IMR-90 (cell line): ENCODE measurements around the gene ALDOB. TPM values are rescaled to one million over a fixed set of nuclear protein-coding genes. Genes with fewer than 3 reads are reported as not detected.

Source experiments
- ATAC-seq: fragments of 200-7000 bp; cut with Tn5 transposase; 2 replicates; pipeline ENCODE4 v1.9.1; 2020; ENCODE audit warnings: low read depth, mild to moderate bottlenecking, moderate library complexity
- BruUV-seq: library from RNA; stranded (reverse); fragments of 400-500 nt; replicated peaks from 2 replicates; lab custom pipeline; 2021; lab: Mats Ljungman, UMichigan
- CTCF ChIA-PET: fragments of 300-600 bp; formaldehyde crosslinking; extraction: SDS; loops from one replicate; lab custom pipeline; 2021; ENCODE audit warnings: antibody characterized with exemption; lab: Yijun Ruan, JAX
- POLR2A ChIA-PET: fragments of 300-600 bp; sonication (Branson Sonifier 250); formaldehyde crosslinking; loops from one replicate; lab custom pipeline; 2022; ENCODE audit warnings: antibody characterized with exemption; ENCODE audit not compliant: unreplicated experiment; lab: Charles Lee
- DNase-seq: peaks from one replicate; pipeline ENCODE4 v3.0.0; 2013
- H2AFZ ChIP-seq: replicated peaks from 2 replicates; pipeline ENCODE3; 2013; ENCODE audit warnings: low read length, mild to moderate bottlenecking; ENCODE audit not compliant: poor library complexity
- H2AK5ac ChIP-seq: 2 replicates; pipeline ENCODE4 v1.6.1; 2013; ENCODE audit warnings: low read depth, low read length, inconsistent platforms
- H2AK9ac ChIP-seq: replicated peaks from 2 replicates; pipeline ENCODE3; 2013; ENCODE audit warnings: mild to moderate bottlenecking, low read depth, low read length, moderate library complexity; ENCODE audit not compliant: poor library complexity
- H2BK120ac ChIP-seq: 2 replicates; pipeline ENCODE4 v1.6.1; 2013; ENCODE audit warnings: low read depth, low read length, inconsistent platforms
- H2BK15ac ChIP-seq: 3 replicates; pipeline ENCODE4 v1.6.1; 2013; ENCODE audit warnings: low read depth, low read length, inconsistent platforms
- H2BK20ac ChIP-seq: 2 replicates; pipeline ENCODE4 v1.6.1; 2013; ENCODE audit warnings: low read depth, mild to moderate bottlenecking, inconsistent platforms, low read length, moderate library complexity
- H2BK5ac ChIP-seq: 2 replicates; pipeline ENCODE4 v1.6.1; 2013; ENCODE audit warnings: mild to moderate bottlenecking, low read depth, low read length, inconsistent platforms; ENCODE audit not compliant: poor library complexity, severe bottlenecking
- H3K14ac ChIP-seq: replicated peaks from 2 replicates; pipeline ENCODE4 v1.6.1; 2013; ENCODE audit warnings: low read depth, low read length, inconsistent platforms
- H3K18ac ChIP-seq: 2 replicates; pipeline ENCODE4 v1.6.1; 2013; ENCODE audit warnings: low read depth, low read length, control low read depth
- H3K23ac ChIP-seq: 2 replicates; pipeline ENCODE4 v1.6.1; 2013; ENCODE audit warnings: low read depth, low read length, inconsistent platforms
- H3K27ac ChIP-seq: 2 replicates; pipeline ENCODE4 v1.5.1; 2013; ENCODE audit warnings: mild to moderate bottlenecking, control low read depth, low read length; ENCODE audit not compliant: insufficient read depth
- H3K27me3 ChIP-seq: 2 replicates; pipeline ENCODE4 v1.6.1; 2013; ENCODE audit warnings: low read length; ENCODE audit not compliant: control insufficient read depth, insufficient read depth
- H3K36me3 ChIP-seq: 2 replicates; pipeline ENCODE4 v1.6.1; 2013; ENCODE audit warnings: low read length, mixed read lengths; ENCODE audit not compliant: control insufficient read depth, insufficient read depth
- H3K4ac ChIP-seq: 2 replicates; pipeline ENCODE4 v1.6.1; 2013; ENCODE audit warnings: low read depth, low read length, inconsistent platforms
- H3K4me1 ChIP-seq: 2 replicates; pipeline ENCODE4 v1.6.1; 2013; ENCODE audit warnings: low read length, mixed read lengths; ENCODE audit not compliant: control insufficient read depth, insufficient read depth
- H3K4me2 ChIP-seq: 2 replicates; pipeline ENCODE4 v1.6.1; 2013; ENCODE audit warnings: low read depth, mild to moderate bottlenecking, control low read depth, low read length, moderate library complexity
- H3K4me3 ChIP-seq: 2 replicates; pipeline ENCODE4 v1.5.1; 2013; ENCODE audit warnings: low read depth, mild to moderate bottlenecking, control low read depth, low read length, moderate library complexity; ENCODE audit not compliant: insufficient read depth
- H3K56ac ChIP-seq: 2 replicates; pipeline ENCODE4 v1.6.1; 2013; ENCODE audit warnings: low read length, inconsistent platforms; ENCODE audit not compliant: insufficient read depth; ENCODE audit errors: extremely low read depth
- H3K79me1 ChIP-seq, 2 experiments: 2 replicates each; pipeline ENCODE4 v1.6.1; 2013; ENCODE audit warnings: low read length in 2 of 2, inconsistent platforms in 1 of 2, low read depth in 1 of 2
- H3K9ac ChIP-seq: 2 replicates; pipeline ENCODE4 v1.6.1; 2013; ENCODE audit warnings: low read depth, low read length, control low read depth
- H3K9me1 ChIP-seq: 2 replicates; pipeline ENCODE4 v1.6.1; 2013; ENCODE audit warnings: low read length, inconsistent platforms; ENCODE audit not compliant: insufficient read depth
- H3K9me3 ChIP-seq: 2 replicates; pipeline ENCODE4 v1.6.1; 2013; ENCODE audit warnings: low read length; ENCODE audit not compliant: control insufficient read depth, insufficient read depth
- H4K20me1 ChIP-seq: 2 replicates; pipeline ENCODE4 v1.6.1; 2013; ENCODE audit warnings: low read length, inconsistent platforms; ENCODE audit not compliant: insufficient read depth
- H4K5ac ChIP-seq: 2 replicates; pipeline ENCODE4 v1.6.1; 2013; ENCODE audit warnings: mild to moderate bottlenecking, low read depth, low read length, control low read depth
- H4K8ac ChIP-seq, 2 experiments: 2 replicates each; pipeline ENCODE4 v1.6.1; 2013; ENCODE audit warnings: low read depth in 2 of 2, low read length in 2 of 2, control low read depth in 1 of 2, inconsistent platforms in 1 of 2
- H4K91ac ChIP-seq: 2 replicates; pipeline ENCODE4 v1.6.1; 2013; ENCODE audit warnings: low read depth, low read length, inconsistent platforms; ENCODE audit not compliant: insufficient read depth
- BHLHE40 ChIP-seq: fragments of 150-350 bp; IDR thresholded peaks from 2 replicates; pipeline ENCODE4 v1.6.1; 2016; ENCODE audit warnings: mild to moderate bottlenecking, low read depth, low read length
- CEBPB ChIP-seq: IDR thresholded peaks from 2 replicates; pipeline ENCODE4 v1.6.1; 2012; ENCODE audit warnings: low read depth, low read length, improper control_type of control experiment
- CHD1 ChIP-seq: IDR thresholded peaks from 2 replicates; pipeline ENCODE4 v1.6.1; 2012; ENCODE audit warnings: low read depth, low read length, improper control_type of control experiment
- CTCF ChIP-seq: conservative IDR thresholded peaks from 2 replicates; pipeline ENCODE4 v1.5.1; 2012; ENCODE audit warnings: mild to moderate bottlenecking, low read depth, low read length, improper control_type of control experiment
- ELK1 ChIP-seq: fragments of 150-350 bp; IDR thresholded peaks from 2 replicates; pipeline ENCODE4 v1.6.1; 2016; ENCODE audit warnings: low read depth, mild to moderate bottlenecking, low read length, moderate library complexity, borderline replicate concordance
- FOS ChIP-seq: fragments of 150-350 bp; IDR thresholded peaks from 2 replicates; pipeline ENCODE4 v1.6.1; 2016; ENCODE audit warnings: low read depth, low read length
- MAFK ChIP-seq: IDR thresholded peaks from 2 replicates; pipeline ENCODE4 v1.6.1; 2012; ENCODE audit warnings: low read depth, low read length, improper control_type of control experiment
- MAZ ChIP-seq: IDR thresholded peaks from 2 replicates; pipeline ENCODE4 v1.6.1; 2012; ENCODE audit warnings: low read depth, mild to moderate bottlenecking, low read length, improper control_type of control experiment, moderate library complexity, borderline replicate concordance
- MXI1 ChIP-seq: IDR thresholded peaks from 2 replicates; pipeline ENCODE4 v1.6.1; 2012; ENCODE audit warnings: low read depth, mild to moderate bottlenecking, low read length, moderate library complexity, borderline replicate concordance
- NFE2L2 ChIP-seq: fragments of 150-350 bp; IDR thresholded peaks from 2 replicates; pipeline ENCODE4 v1.6.1; 2016; ENCODE audit warnings: low read depth, mild to moderate bottlenecking, low read length
- POLR2A ChIP-seq: IDR thresholded peaks from 2 replicates; pipeline ENCODE4 v1.6.1; 2012; ENCODE audit warnings: mild to moderate bottlenecking, low read depth, low read length
- RAD21 ChIP-seq: IDR thresholded peaks from 2 replicates; pipeline ENCODE4 v1.6.1; 2012; ENCODE audit warnings: low read length, improper control_type of control experiment
- RCOR1 ChIP-seq: IDR thresholded peaks from 2 replicates; pipeline ENCODE4 v1.6.1; 2012; ENCODE audit warnings: mild to moderate bottlenecking, low read length, improper control_type of control experiment; ENCODE audit not compliant: insufficient replicate concordance
- RFX5 ChIP-seq: IDR thresholded peaks from 2 replicates; pipeline ENCODE4 v1.8.0; 2012; ENCODE audit warnings: low read depth, mild to moderate bottlenecking, low read length, moderate library complexity
- SMC3 ChIP-seq: fragments of 150-350 bp; IDR thresholded peaks from 2 replicates; pipeline ENCODE4 v1.6.1; 2016; ENCODE audit warnings: low read depth, mild to moderate bottlenecking, antibody characterized with exemption, low read length, moderate library complexity
- WGBS, 2 experiments: methylation state at CpG; one replicate each; pipeline versions ENCODE4 v1.1.5 to v1.1.7; 2013; ENCODE audit warnings: missing lambda C conversion rate in 2 of 2; ENCODE audit not compliant: insufficient read length in 1 of 2; ENCODE audit errors: extremely low coverage in 2 of 2; 5-methylcytosine and 5-hydroxymethylcytosine counted together
- dilution Hi-C: fragments of 300-500 bp; cut with HindIII; formaldehyde crosslinking; loops from one replicate; pipeline ENCODE4 v1.14.3; 2018; ENCODE audit warnings: low sequenced_read_pairs; ENCODE audit not compliant: unreplicated experiment
- in situ Hi-C: fragments of 300-500 bp; cut with MboI; formaldehyde crosslinking; loops from 3 replicates; pipeline ENCODE4 v1.14.3; 2019; ENCODE audit warnings: low sequenced_read_pairs, inconsistent platforms, mixed read lengths
- intact Hi-C: fragments of 100-400 bp; cut with micrococcal nuclease; formaldehyde crosslinking; loops from 2 replicates; pipeline ENCODE4 v1.10.0; 2022
- polyA plus RNA-seq, 3 experiments: library from polyadenylated mRNA; depleted of rRNA; stranded (reverse); fragments of >200 nt; gene quantifications; 2 replicates each; pipeline ENCODE4 v1.2.3, GENCODE V29; 2012; ENCODE audit warnings: low replicate concordance in 1 of 3
- total RNA-seq: library from RNA; depleted of rRNA; stranded (reverse); fragments of >200 nt; gene quantifications from 2 replicates; pipeline ENCODE4 v1.2.3, GENCODE V29; 2012
- TF ChIP-seq, protein P1 (sequence below): fragments of 150-350 bp; IDR thresholded peaks from 2 replicates; pipeline ENCODE4 v1.6.1; 2017; ENCODE audit warnings: mild to moderate bottlenecking, antibody characterized with exemption, low read length, low read depth

ALDOB gene
- total and polyA plus RNA-seq, 2 of the 4 experiments (the other 2 are of a cell fraction): not detected

DNA sequence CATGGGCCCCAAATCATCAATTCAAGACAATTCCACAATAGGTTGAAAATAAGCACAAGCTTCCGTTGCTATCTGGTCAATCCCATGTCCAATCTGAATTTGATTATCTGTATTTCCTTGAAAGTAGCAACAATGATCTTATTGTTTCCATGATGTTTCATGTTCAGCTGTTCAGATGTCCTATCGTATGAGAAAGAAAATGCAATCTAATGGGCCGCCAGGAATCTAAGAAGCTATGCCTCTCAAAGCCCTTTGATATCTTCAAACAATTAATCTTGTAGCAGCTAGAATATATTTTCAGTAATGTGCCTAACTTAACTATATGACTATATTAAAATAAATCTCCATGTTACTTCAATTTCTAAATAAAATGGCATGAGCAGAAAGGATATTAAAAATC lies 32.1 kb upstream of the ALDOB start:
- CTCF ChIA-PET: interaction anchor here (0.5 to 2.4 kb wide), 5 partner anchors 9 to 82 kb away, joined by 3 to 11 read pairs (median 8); a partner anchor contains a TSS
- Histone ChIP-seq H2BK5ac (no peak overlapping the region), H3K9me1 (no peaks in the 10 kb centered on the region; the same call in 1 of the 2 replicates), H3K79me1 (no peaks in the 10 kb centered on the region), H3K9me3 (no peaks in the 10 kb centered on the region), H4K20me1 (no peaks in the 10 kb centered on the region), H3K56ac (no peak overlapping the region), H3K27me3 (no peaks in the 10 kb centered on the region), H3K4me1 (no peaks in the 10 kb centered on the region), H3K4me3 (no peak overlapping the region), H4K91ac (no peak overlapping the region), H2BK15ac (no peak overlapping the region), H4K5ac (no peak overlapping the region), H3K36me3 (no peaks in the 10 kb centered on the region), H3K9ac (no peak overlapping the region), H3K14ac (no peak overlapping the region), H3K4me2 (no peak overlapping the region), H4K8ac (no peak overlapping the region), H3K23ac (no peak overlapping the region), H2BK120ac (no peak overlapping the region), H2BK20ac (no peak overlapping the region), H2AK5ac (no peak overlapping the region), H3K18ac (no peak overlapping the region), H2AFZ (no peak overlapping the region), H2AK9ac (no peak overlapping the region), H3K27ac (no peak overlapping the region), H3K4ac (no peak overlapping the region)
- POLR2A ChIA-PET: interaction anchor here (0.8 kb wide), 1 partner anchor 67 kb away, joined by 3 read pairs; no protein-coding TSS in a partner anchor
- dilution Hi-C loops (no loop called here), intact Hi-C loops (no loop called here), in situ Hi-C loops (no loop called here)
- WGBS, 2 experiments: no CpG with 5 or more reads among the region's 3 CpGs
- TF ChIP-seq SMC3 (no peak), RAD21 (no peak), CTCF (no peak), RFX5 (no peak), CHD1 (no peak), MXI1 (no peak), BHLHE40 (no peak), RCOR1 (no peak), MAFK (no peak), POLR2A (no peak), NFE2L2 (no peak), FOS (no peak), ELK1 (no peak), MAZ (no peak), CEBPB (no peak)
- TF ChIP-seq, protein P1, sequence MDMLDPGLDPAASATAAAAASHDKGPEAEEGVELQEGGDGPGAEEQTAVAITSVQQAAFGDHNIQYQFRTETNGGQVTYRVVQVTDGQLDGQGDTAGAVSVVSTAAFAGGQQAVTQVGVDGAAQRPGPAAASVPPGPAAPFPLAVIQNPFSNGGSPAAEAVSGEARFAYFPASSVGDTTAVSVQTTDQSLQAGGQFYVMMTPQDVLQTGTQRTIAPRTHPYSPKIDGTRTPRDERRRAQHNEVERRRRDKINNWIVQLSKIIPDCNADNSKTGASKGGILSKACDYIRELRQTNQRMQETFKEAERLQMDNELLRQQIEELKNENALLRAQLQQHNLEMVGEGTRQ: no peak
- DNase-seq (no peak), ATAC-seq (no peak)
- no TSS peak for BruUV-seq
